Colonic mucosa (tissue), 4 donors: ENCODE results near the gene C1orf116. TPM values are rescaled to one million over a fixed set of nuclear protein-coding genes. Genes with fewer than 3 reads are reported as not detected.

Experiments
- DNase-seq: peaks from one replicate; pipeline ENCODE4 v3.0.0-alpha.2; 2020
- H3K27ac ChIP-seq: fragments of 200-600 bp; one replicate; pipeline ENCODE4 v1.8.0; 2021
- H3K27me3 ChIP-seq: fragments of 200-600 bp; one replicate; pipeline ENCODE4 v1.8.0; 2021
- H3K36me3 ChIP-seq: fragments of 200-600 bp; one replicate; pipeline ENCODE4 v1.8.0; 2021
- H3K4me1 ChIP-seq: fragments of 200-600 bp; one replicate; pipeline ENCODE4 v1.8.0; 2021; ENCODE audit warnings: mild to moderate bottlenecking
- H3K4me3 ChIP-seq: fragments of 200-600 bp; one replicate; pipeline ENCODE4 v1.8.0; 2021
- H3K9ac ChIP-seq, 2 donors: one replicate each; pipeline ENCODE4 v1.7.0; 2013; ENCODE audit warnings: control low read depth in 2 of 2, low read depth in 2 of 2, low read length in 2 of 2
- H3K9me3 ChIP-seq: fragments of 200-600 bp; one replicate; pipeline ENCODE4 v1.8.0; 2021
- CTCF ChIP-seq: fragments of 200-600 bp; IDR thresholded peaks from one replicate; pipeline ENCODE4 v1.8.0; 2022; ENCODE audit warnings: antibody characterized with exemption, mild to moderate bottlenecking
- intact Hi-C: fragments of 100-400 bp; cut with DNase I; formaldehyde crosslinking; loops from one replicate; pipeline ENCODE4 v1.14.1; 2022
- total RNA-seq, 2 donors: library from RNA; stranded (reverse); fragmentation: NEBNext Ultra II Directional in 1 of 2; extraction: Animal tissue kit (Norgen Biotek cat#: 25700) in 1 of 2; gene quantifications; one replicate each; pipeline ENCODE4 v1.2.1, GENCODE V29; 2021
- donor health status: healthy.
- donor health status: DM: no; HTN: no; CAD: no.
- donor health status: DM: no; HTN: no; CAD: no.

C1orf116 gene
- total RNA-seq, 2 donors from 2014 or later: 12.0 to 25.5 TPM

DNA sequence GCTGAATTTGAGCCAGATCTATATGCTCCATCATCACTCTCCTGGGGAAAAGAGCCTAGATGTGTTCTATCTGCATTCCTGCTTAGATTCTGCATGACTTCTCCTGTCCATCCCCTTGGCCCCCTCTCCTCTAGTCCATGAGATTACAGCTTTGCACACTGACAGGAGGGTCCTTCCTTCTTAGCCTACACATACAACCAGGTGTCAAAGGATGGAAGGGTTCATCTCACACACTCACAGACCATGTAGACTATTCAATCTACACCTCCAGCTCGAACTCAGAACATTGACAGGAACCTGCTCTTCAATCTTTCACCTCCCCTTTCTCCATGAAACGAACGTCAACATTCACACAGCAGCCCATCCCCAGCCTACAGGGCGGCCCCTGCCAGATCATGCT is 13.8 kb downstream of the C1orf116 start:
- no peak overlapping the region for H3K27ac ChIP-seq
- no peaks in the 10 kb centered on the region for H3K9me3 ChIP-seq
- no peaks in the 10 kb centered on the region for H3K36me3 ChIP-seq
- TF ChIP-seq CTCF: no peak
- no peak overlapping the region for H3K4me3 ChIP-seq
- H3K27me3 ChIP-seq: no peaks in the 10 kb centered on the region
- intact Hi-C loops: no loop called here
- H3K9ac ChIP-seq: no peak overlapping the region
- no peak for DNase-seq
- no peaks in the 10 kb centered on the region for H3K4me1 ChIP-seq

DNA sequence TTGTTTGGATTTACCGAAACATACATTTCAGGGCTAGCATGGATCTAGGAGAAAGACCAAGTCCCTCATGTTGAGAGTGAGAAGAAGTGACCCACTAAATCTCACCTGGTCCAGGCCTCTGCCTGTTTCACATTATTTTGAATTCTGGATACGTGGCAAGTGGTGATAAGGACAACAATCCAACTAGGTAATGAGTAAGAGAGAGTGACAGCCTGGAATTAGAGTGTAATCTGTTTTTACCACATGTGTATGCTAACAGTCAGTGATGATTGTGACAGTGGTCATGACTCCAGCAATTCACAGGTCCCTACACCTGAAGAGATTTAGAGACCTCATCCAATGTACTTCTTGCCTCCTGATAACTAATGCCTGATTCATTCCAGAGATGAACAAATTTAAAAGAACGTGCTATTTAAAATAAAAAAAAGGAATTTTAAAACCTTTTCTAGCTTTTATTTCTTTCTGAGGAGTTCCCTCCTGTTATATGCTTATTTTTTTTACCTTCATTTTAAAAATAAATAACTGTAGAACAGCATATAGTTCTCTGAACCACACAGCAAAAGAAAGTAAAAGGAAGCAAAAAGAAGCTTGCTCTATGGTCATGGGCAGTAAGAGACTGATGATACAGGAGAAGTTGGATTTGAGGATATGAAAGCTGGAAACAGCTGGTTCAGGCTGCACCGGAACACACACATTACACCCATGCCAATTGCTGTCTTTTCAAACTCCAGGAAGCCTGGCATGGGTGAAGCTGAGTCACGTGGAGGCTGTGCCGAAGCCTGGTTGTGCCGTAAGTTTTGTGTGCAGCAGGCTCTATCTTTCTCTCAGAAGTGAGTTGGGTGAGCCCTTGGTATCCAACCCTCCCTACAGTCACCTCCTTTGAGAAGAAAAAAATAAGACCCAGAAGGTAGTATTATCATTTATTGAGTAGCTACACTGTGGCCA is 14.7 kb downstream of the C1orf116 start:
- no peaks in the 10 kb centered on the region for H3K4me1 ChIP-seq
- no peak for TF ChIP-seq CTCF
- no peaks in the 10 kb centered on the region for H3K27me3 ChIP-seq
- peak; percentile 60 for DNase-seq
- no peak overlapping the region for H3K27ac ChIP-seq
- no peaks in the 10 kb centered on the region for H3K9me3 ChIP-seq
- intact Hi-C loops: no loop called here
- no peak overlapping the region for H3K9ac ChIP-seq
- no peaks in the 10 kb centered on the region for H3K36me3 ChIP-seq
- H3K4me3 ChIP-seq: no peak overlapping the region

DNA sequence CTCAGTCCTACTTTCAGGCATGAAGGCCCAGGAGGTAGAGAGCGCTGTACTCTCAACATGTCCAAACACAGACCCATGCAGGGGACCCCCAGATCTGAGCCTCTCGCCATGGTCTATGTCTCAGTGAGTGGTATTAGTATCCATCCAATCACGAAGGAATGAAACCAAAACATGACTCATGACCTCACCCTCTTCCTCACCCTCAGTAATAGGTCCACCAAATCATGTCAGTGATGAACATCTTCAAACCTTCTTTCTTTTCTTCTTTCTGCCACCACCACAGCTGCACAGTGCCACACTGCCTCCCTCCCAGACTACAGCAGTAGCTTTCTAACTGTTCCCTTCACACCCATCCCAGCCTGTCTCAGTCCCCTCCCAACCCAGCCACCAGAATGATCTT is 16.8 kb downstream of the C1orf116 start:
- Histone ChIP-seq H3K4me3 (no peak overlapping the region), H3K27ac (no peak overlapping the region), H3K27me3 (no peaks in the 10 kb centered on the region), H3K4me1 (no peaks in the 10 kb centered on the region), H3K9me3 (no peaks in the 10 kb centered on the region), H3K36me3 (no peaks in the 10 kb centered on the region), H3K9ac (no peak overlapping the region)
- no peak for DNase-seq
- no peak for TF ChIP-seq CTCF
- intact Hi-C loops: no loop called here

DNA sequence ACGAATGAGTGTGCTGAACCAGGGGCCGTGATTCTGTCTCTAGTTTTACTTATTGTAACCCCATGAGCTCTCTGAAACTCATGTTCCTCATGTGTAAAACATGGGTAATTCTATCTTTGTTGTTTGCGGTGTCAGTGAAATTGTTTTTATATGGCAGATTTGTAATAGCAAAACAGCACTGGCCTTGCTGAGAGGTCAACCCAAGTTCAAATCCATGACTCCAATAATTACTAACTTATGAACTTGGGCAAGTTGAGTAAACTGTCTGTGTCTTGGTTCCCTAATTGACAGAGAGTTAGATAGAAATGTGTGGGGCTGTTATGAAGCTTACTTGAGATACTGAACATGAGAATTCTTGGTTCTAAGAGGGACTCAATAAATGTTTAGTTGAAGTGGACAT is 17.8 kb downstream of the C1orf116 start:
- Histone ChIP-seq H3K4me3 (no peak overlapping the region), H3K27me3 (no peaks in the 10 kb centered on the region), H3K9ac (no peak overlapping the region), H3K36me3 (no peaks in the 10 kb centered on the region), H3K27ac (no peak overlapping the region), H3K9me3 (no peaks in the 10 kb centered on the region), H3K4me1 (peaks cover under 1% of the 10 kb centered on the region)
- DNase-seq: no peak
- TF ChIP-seq CTCF: no peak
- intact Hi-C loops: no loop called here

GRCh38 chr1:207013321-207014085 is 19.1 kb downstream of the C1orf116 start:
- no peak overlapping the region for H3K27ac ChIP-seq
- peaks cover 4% of the 10 kb centered on the region for H3K4me1 ChIP-seq
- H3K36me3 ChIP-seq: no peaks in the 10 kb centered on the region
- H3K27me3 ChIP-seq: no peaks in the 10 kb centered on the region
- H3K9me3 ChIP-seq: no peaks in the 10 kb centered on the region
- TF ChIP-seq CTCF: no peak
- H3K4me3 ChIP-seq: no peak overlapping the region
- intact Hi-C loops: no loop called here
- no peak for DNase-seq
- H3K9ac ChIP-seq: no peak overlapping the region
